Measurements from ENCODE around the gene HS6ST3.

The HS6ST3 gene

GRCh38 chr13:96673825-96674224, 583.9 kb downstream of the HS6ST3 start:
- no peak for FAIRE-seq

- no peak for FAIRE-seq
Measured at GRCh38 chr13:96677029-96677428, 587.1 kb downstream of the HS6ST3 start.

GRCh38 chr13:96678801-96679200, 588.9 kb downstream of the HS6ST3 start:
- FAIRE-seq, result no peak

- no peak for FAIRE-seq
Measured at GRCh38 chr13:96680898-96681297, 591.0 kb downstream of the HS6ST3 start.

- FAIRE-seq, result no peak
Measured at GRCh38 chr13:96681766-96682165, 591.9 kb downstream of the HS6ST3 start.

- FAIRE-seq, result no peak
Measured at GRCh38 chr13:96684469-96684868, 594.6 kb downstream of the HS6ST3 start.

GRCh38 chr13:96684907-96685306, 595.0 kb downstream of the HS6ST3 start:
- no peak for FAIRE-seq

GRCh38 chr13:96686286-96686685, 596.4 kb downstream of the HS6ST3 start:
- no peak for FAIRE-seq

GRCh38 chr13:96687191-96687590, 597.3 kb downstream of the HS6ST3 start:
- FAIRE-seq, result no peak

GRCh38 chr13:96690998-96691397, 601.1 kb downstream of the HS6ST3 start:
- FAIRE-seq, result no peak

GRCh38 chr13:96696389-96696900, 606.5 kb downstream of the HS6ST3 start:
- no peak for FAIRE-seq

GRCh38 chr13:96700657-96701056, 610.8 kb downstream of the HS6ST3 start:
- FAIRE-seq, result no peak

- FAIRE-seq, result no peak
Measured at GRCh38 chr13:96707146-96707545, 617.2 kb downstream of the HS6ST3 start.

GRCh38 chr13:96710166-96710862, 620.4 kb downstream of the HS6ST3 start:
- FAIRE-seq, result no peak

GRCh38 chr13:96720446-96720845, 630.5 kb downstream of the HS6ST3 start:
- no peak for FAIRE-seq

GRCh38 chr13:96726651-96727050, 636.7 kb downstream of the HS6ST3 start:
- FAIRE-seq, result no peak

- FAIRE-seq, result no peak
Measured at GRCh38 chr13:96728463-96728862, 638.6 kb downstream of the HS6ST3 start.

- FAIRE-seq, result no peak
Measured at GRCh38 chr13:96730676-96731075, 640.8 kb downstream of the HS6ST3 start.

GRCh38 chr13:96734499-96734898, 644.6 kb downstream of the HS6ST3 start:
- FAIRE-seq, result no peak

- FAIRE-seq, result no peak
Measured at GRCh38 chr13:96741779-96742178, 651.9 kb downstream of the HS6ST3 start.

- FAIRE-seq, result no peak
Measured at GRCh38 chr13:96743296-96744089, 653.6 kb downstream of the HS6ST3 start.

GRCh38 chr13:96744367-96745331, 654.7 kb downstream of the HS6ST3 start:
- FAIRE-seq, result no peak

- FAIRE-seq, result no peak
Measured at GRCh38 chr13:96746886-96747285, 657.0 kb downstream of the HS6ST3 start.
